DOHH2 (cell line): ENCODE results near the gene KCNS1.

Experiments
- H3F3A ChIP-seq: fragments of 200-600 bp; sonication (generic), shearing (Covaris generic); 2 replicates; pipeline ENCODE4 v1.6.0; 2016; ENCODE audit warnings: antibody characterized with exemption, mild to moderate bottlenecking; ENCODE audit not compliant: control insufficient read depth, insufficient read depth
- H3K27ac ChIP-seq: fragments of 200-600 bp; sonication (generic); 2 replicates; pipeline ENCODE4 v1.5.1; 2014; ENCODE audit warnings: low read depth, mild to moderate bottlenecking, low read length, moderate library complexity
- H3K27me3 ChIP-seq: fragments of 200-600 bp; sonication (generic); 2 replicates; pipeline ENCODE4 v1.6.1; 2014; ENCODE audit warnings: mild to moderate bottlenecking, low read length, mixed read lengths; ENCODE audit not compliant: control insufficient read depth
- H3K36me3 ChIP-seq: fragments of 200-600 bp; sonication (generic); 2 replicates; pipeline ENCODE4 v1.6.1; 2014; ENCODE audit warnings: mild to moderate bottlenecking, low read length, moderate library complexity, mixed read lengths; ENCODE audit not compliant: control insufficient read depth
- H3K4me1 ChIP-seq: fragments of 200-600 bp; sonication (generic); 2 replicates; pipeline ENCODE4 v1.6.1; 2014; ENCODE audit warnings: mild to moderate bottlenecking, low read length, mixed read lengths; ENCODE audit not compliant: control insufficient read depth
- H3K4me2 ChIP-seq: fragments of 200-600 bp; sonication (generic); 2 replicates; pipeline ENCODE4 v1.6.0; 2014; ENCODE audit warnings: mild to moderate bottlenecking, low read length, moderate library complexity
- H3K4me3 ChIP-seq: fragments of 200-600 bp; sonication (generic); 2 replicates; pipeline ENCODE4 v1.5.1; 2014; ENCODE audit warnings: mild to moderate bottlenecking, low read length, mixed read lengths
- H3K79me2 ChIP-seq: fragments of 200-600 bp; sonication (generic); 2 replicates; pipeline ENCODE4 v1.6.1; 2014; ENCODE audit warnings: mild to moderate bottlenecking, low read length, mixed read lengths; ENCODE audit not compliant: control insufficient read depth
- H3K9me2 ChIP-seq: fragments of 200-600 bp; sonication (generic); replicated peaks from 2 replicates; pipeline ENCODE4 v1.6.1; 2014; ENCODE audit warnings: mild to moderate bottlenecking, low read length, mixed read lengths; ENCODE audit not compliant: control insufficient read depth
- H3K9me3 ChIP-seq: fragments of 200-600 bp; sonication (generic); 2 replicates; pipeline ENCODE4 v1.6.1; 2014; ENCODE audit warnings: antibody characterized with exemption, low read length, mixed read lengths; ENCODE audit not compliant: control insufficient read depth, insufficient read depth
- H4K20me1 ChIP-seq: fragments of 200-600 bp; sonication (generic); 2 replicates; pipeline ENCODE4 v1.6.0; 2014; ENCODE audit warnings: low read depth, mild to moderate bottlenecking, antibody characterized with exemption, low read length, moderate library complexity; ENCODE audit not compliant: control insufficient read depth, insufficient read depth
- EZH2phosphoT487 ChIP-seq: fragments of 200-600 bp; sonication (generic); IDR thresholded peaks from 2 replicates; pipeline ENCODE4 v1.6.1; 2017; ENCODE audit warnings: borderline replicate concordance, mild to moderate bottlenecking, antibody characterized with exemption, low read length, moderate library complexity, mixed read lengths
- TF ChIP-seq, protein P1 (sequence below): fragments of 200-600 bp; sonication (generic); IDR thresholded peaks from one replicate; pipeline ENCODE4 v1.5.1; 2014; ENCODE audit warnings: antibody characterized with exemption, mild to moderate bottlenecking, low read depth, low read length; ENCODE audit not compliant: poor library complexity, severe bottlenecking

The KCNS1 gene

DNA sequence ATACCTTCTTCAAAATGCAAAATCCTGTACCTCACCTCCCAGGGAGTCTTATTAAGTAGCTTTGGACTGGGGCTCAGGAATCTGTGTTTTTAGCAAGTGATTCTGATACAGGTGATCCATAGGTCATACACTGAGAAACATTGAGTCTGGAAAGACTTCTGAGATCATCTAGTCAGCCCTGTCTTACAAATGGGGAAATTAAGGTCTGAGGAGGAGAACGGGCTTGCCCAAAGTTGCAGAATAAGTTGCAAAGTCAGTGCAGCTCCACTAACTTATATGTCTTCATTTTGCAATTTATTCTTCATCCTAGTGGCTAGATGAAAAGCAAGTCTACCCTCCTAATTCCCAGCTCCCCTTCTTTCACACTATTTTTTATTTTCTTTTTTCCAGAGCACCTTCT, 28.9 kb downstream of the KCNS1 start:
- no peak for TF ChIP-seq EZH2phosphoT487
- TF ChIP-seq, protein P1, sequence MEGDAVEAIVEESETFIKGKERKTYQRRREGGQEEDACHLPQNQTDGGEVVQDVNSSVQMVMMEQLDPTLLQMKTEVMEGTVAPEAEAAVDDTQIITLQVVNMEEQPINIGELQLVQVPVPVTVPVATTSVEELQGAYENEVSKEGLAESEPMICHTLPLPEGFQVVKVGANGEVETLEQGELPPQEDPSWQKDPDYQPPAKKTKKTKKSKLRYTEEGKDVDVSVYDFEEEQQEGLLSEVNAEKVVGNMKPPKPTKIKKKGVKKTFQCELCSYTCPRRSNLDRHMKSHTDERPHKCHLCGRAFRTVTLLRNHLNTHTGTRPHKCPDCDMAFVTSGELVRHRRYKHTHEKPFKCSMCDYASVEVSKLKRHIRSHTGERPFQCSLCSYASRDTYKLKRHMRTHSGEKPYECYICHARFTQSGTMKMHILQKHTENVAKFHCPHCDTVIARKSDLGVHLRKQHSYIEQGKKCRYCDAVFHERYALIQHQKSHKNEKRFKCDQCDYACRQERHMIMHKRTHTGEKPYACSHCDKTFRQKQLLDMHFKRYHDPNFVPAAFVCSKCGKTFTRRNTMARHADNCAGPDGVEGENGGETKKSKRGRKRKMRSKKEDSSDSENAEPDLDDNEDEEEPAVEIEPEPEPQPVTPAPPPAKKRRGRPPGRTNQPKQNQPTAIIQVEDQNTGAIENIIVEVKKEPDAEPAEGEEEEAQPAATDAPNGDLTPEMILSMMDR, result no peak
- no peak overlapping the region for H3K27ac ChIP-seq
- H3K79me2 ChIP-seq, result peaks cover 41% of the 10 kb centered on the region

DNA sequence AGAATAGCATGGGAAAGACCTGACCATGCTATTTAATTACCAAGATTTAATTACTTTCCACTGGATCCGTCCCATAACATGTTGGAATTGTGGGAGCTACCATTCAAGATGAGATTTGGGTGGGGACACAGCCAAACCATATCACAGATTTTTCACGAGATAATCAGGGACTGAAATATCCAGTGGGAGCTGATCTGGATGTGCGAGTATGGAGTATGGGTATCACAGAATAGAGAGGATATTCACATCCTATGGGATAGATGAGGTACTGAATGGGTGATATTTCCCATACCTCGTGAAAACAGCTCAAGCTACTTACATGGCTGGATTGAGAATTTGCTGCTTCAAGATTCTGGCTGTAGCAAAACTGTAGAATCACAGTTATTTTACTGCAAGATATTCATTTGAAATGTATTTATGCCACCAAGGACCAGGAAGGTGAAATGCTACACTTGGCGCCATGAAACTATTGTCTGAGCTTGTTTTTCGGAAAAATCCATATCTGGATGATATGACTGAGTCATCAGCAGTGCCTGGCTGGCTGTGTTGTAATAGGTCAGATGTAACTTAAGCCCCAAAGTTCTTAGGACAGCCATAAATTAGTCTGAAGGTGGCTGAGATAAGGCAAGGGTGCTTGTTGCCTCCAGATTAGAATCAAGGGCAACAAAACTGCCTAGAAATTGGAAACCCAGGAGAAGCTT, 29.8 kb downstream of the KCNS1 start:
- no peak overlapping the region for H3K27ac ChIP-seq
- peaks cover 5% of the 10 kb centered on the region; the same call in 1 of the 2 replicates for H3K4me1 ChIP-seq
- peaks cover 51% of the 10 kb centered on the region for H3K79me2 ChIP-seq
- no peak overlapping the region for H3K4me2 ChIP-seq
- no peaks in the 10 kb centered on the region for H3K27me3 ChIP-seq
- H3K36me3 ChIP-seq, result peaks cover 73% of the 10 kb centered on the region
- H3K9me3 ChIP-seq, result no peaks in the 10 kb centered on the region
- H3K4me3 ChIP-seq, result no peak overlapping the region
- TF ChIP-seq, protein P1, result no peak
- no peak for TF ChIP-seq EZH2phosphoT487
- no peaks in the 10 kb centered on the region for H4K20me1 ChIP-seq
- no peaks in the 10 kb centered on the region for H3K9me2 ChIP-seq
- H3F3A ChIP-seq, result no peaks in the 10 kb centered on the region

More for the DNA sequence above, 28.9 kb downstream of the KCNS1 start:
- H3K9me2 ChIP-seq, result no peaks in the 10 kb centered on the region
- no peaks in the 10 kb centered on the region for H4K20me1 ChIP-seq
- H3K27me3 ChIP-seq, result no peaks in the 10 kb centered on the region
- H3K4me1 ChIP-seq, result peaks cover 4% of the 10 kb centered on the region; the same call in 1 of the 2 replicates
- H3K36me3 ChIP-seq, result peaks cover 73% of the 10 kb centered on the region
- H3K4me3 ChIP-seq, result no peak overlapping the region
- no peak overlapping the region for H3K4me2 ChIP-seq
- H3K9me3 ChIP-seq, result no peaks in the 10 kb centered on the region
- no peaks in the 10 kb centered on the region for H3F3A ChIP-seq

DNA sequence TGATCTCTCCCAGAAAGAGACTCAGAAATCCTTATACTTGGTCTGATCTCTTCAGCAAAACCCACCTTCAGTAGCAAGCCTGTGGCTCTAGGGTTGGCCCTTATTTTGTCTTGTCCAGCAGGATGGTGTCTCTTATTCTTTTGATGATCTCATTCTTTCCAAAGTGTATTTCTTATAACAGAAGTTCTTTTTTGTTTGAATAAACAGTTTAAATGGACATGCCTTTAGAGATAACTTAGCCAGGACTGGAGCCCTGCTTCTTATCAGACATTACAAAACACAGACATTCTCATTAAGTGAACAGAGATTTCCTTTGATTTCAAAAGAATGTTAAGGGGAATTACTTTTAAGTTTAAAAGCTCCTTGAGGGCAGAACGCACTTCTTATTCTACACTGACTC, 31.7 kb downstream of the KCNS1 start:
- no peaks in the 10 kb centered on the region for H3K9me3 ChIP-seq
- no peak overlapping the region for H3K4me3 ChIP-seq
- H3F3A ChIP-seq, result no peaks in the 10 kb centered on the region
- no peaks in the 10 kb centered on the region for H4K20me1 ChIP-seq
- H3K27ac ChIP-seq, result no peak overlapping the region
- H3K4me1 ChIP-seq, result peaks cover 18% of the 10 kb centered on the region
- peaks cover 69% of the 10 kb centered on the region for H3K36me3 ChIP-seq
- peaks cover 69% of the 10 kb centered on the region for H3K79me2 ChIP-seq
- no peaks in the 10 kb centered on the region for H3K9me2 ChIP-seq
- H3K4me2 ChIP-seq, result no peak overlapping the region
- TF ChIP-seq, protein P1, result no peak
- no peak for TF ChIP-seq EZH2phosphoT487
- no peaks in the 10 kb centered on the region for H3K27me3 ChIP-seq
